A673 (cell line): ENCODE data around the gene EDEM2. TPM values are rescaled to one million over a fixed set of nuclear protein-coding genes. Genes with fewer than 3 reads are reported as not detected.
"Not testable (repeated sequence)": the region's sequence is repeated elsewhere in the genome, so short reads cannot be mapped to it uniquely, and the experiment has no call there.

Experiments used
- Bru-seq: library from RNA; stranded (reverse); fragments of 400-500 nt; gene quantifications from one replicate; lab custom pipeline; 2021; lab: Mats Ljungman, UMichigan
- BruChase-seq, 2 experiments: library from RNA; stranded (reverse); fragments of 400-500 nt; gene quantifications; one replicate each; lab custom pipeline; 2021; lab: Mats Ljungman, UMichigan
- BruUV-seq: library from RNA; stranded (reverse); fragments of 400-500 nt; replicated peaks from 2 replicates; lab custom pipeline; 2021; lab: Mats Ljungman, UMichigan
- CTCF ChIA-PET: fragments of 300-600 bp; sonication (Branson Sonifier 250); formaldehyde crosslinking; loops from one replicate; lab custom pipeline; 2022; ENCODE audit warnings: antibody characterized with exemption; lab: Charles Lee
- POLR2A ChIA-PET: fragments of 300-600 bp; sonication (Branson Sonifier 250); formaldehyde crosslinking; loops from one replicate; lab custom pipeline; 2022; ENCODE audit warnings: antibody characterized with exemption; ENCODE audit not compliant: low non-redundant PET; lab: Charles Lee
- DNase-seq: peaks from one replicate; pipeline ENCODE4 v3.0.0-alpha.2; 2015; ENCODE audit warnings: low spot score
- H3K27ac ChIP-seq: fragments of 200-600 bp; sonication (generic); 2 replicates; pipeline ENCODE4 v1.5.1; 2016; ENCODE audit warnings: mixed run types, low read depth, mild to moderate bottlenecking, mixed read lengths, antibody characterized with exemption, low read length; ENCODE audit not compliant: poor library complexity, severe bottlenecking
- H3K27me3 ChIP-seq: fragments of 200-600 bp; sonication (generic); replicated peaks from 2 replicates; pipeline ENCODE4 v1.6.1; 2017; ENCODE audit warnings: mixed run types, low read depth, mild to moderate bottlenecking, mixed read lengths, antibody characterized with exemption, low read length; ENCODE audit not compliant: insufficient read depth, poor library complexity
- H3K36me3 ChIP-seq: fragments of 200-600 bp; sonication (generic); 2 replicates; pipeline ENCODE4 v1.6.1; 2016; ENCODE audit warnings: mixed run types, mild to moderate bottlenecking, mixed read lengths, antibody characterized with exemption, low read length; ENCODE audit not compliant: insufficient read depth, poor library complexity, severe bottlenecking
- H3K4me1 ChIP-seq: fragments of 200-600 bp; sonication (generic); 2 replicates; pipeline ENCODE4 v1.6.1; 2017; ENCODE audit warnings: mixed run types, mild to moderate bottlenecking, mixed read lengths, antibody characterized with exemption, low read length; ENCODE audit not compliant: insufficient read depth, poor library complexity, severe bottlenecking
- H3K4me3 ChIP-seq: fragments of 200-600 bp; sonication (generic); 2 replicates; pipeline ENCODE4 v1.5.1; 2016; ENCODE audit warnings: low read depth, mixed run types, mild to moderate bottlenecking, mixed read lengths, low read length; ENCODE audit not compliant: poor library complexity, severe bottlenecking
- H3K9me3 ChIP-seq: fragments of 200-600 bp; sonication (generic); 2 replicates; pipeline ENCODE4 v1.6.1; 2016; ENCODE audit warnings: mixed run types, low read depth, mild to moderate bottlenecking, mixed read lengths, antibody characterized with exemption, low read length; ENCODE audit not compliant: poor library complexity, severe bottlenecking
- CTCF ChIP-seq: fragments of 300-800, 200-600 bp; sonication (generic); conservative IDR thresholded peaks from 2 replicates; pipeline ENCODE4 v1.5.1; 2017; ENCODE audit warnings: low read depth, mild to moderate bottlenecking, antibody characterized with exemption, low read length, moderate library complexity, mixed read lengths
- EZH2 ChIP-seq: fragments of 200-600 bp; sonication (generic); IDR thresholded peaks from 2 replicates; pipeline ENCODE4 v1.6.1; 2017; ENCODE audit warnings: borderline replicate concordance, low read depth, mild to moderate bottlenecking, mixed read lengths, antibody characterized with exemption, low read length; ENCODE audit not compliant: poor library complexity, severe bottlenecking
- intact Hi-C: fragments of 100-400 bp; cut with micrococcal nuclease; formaldehyde crosslinking; loops from one replicate; pipeline ENCODE4 v1.10.0; 2022; ENCODE audit not compliant: unreplicated experiment
- long read RNA-seq: library from polyadenylated mRNA; stranded (forward); transcript quantifications from one replicate; pipeline ENCODE4 v2.0.0, GENCODE V29; 2022
- total RNA-seq: library from RNA; stranded (reverse); gene quantifications from 2 replicates; pipeline ENCODE4 v1.2.3, GENCODE V29; 2021

Gene EDEM2
- total RNA-seq: 13.6 and 16.1 TPM in 2 replicates
- Bru-seq, nascent RNA: percentile 52 among the genes with signal in this experiment
- percentile 56 among the genes with signal in this experiment for BruChase-seq, experiment 1, labeled RNA remaining after a 2-hour chase
- BruChase-seq, experiment 2, labeled RNA remaining after a 6-hour chase: percentile 62 among the genes with signal in this experiment
- long read RNA-seq, transcript EDEM2-202 (11 exons, 1,919 nt): major isoform, 22 of 46 reads
- long read RNA-seq, partial matches to known transcripts: 0 of 46 reads
- long read RNA-seq, other reads (novel, unspliced or antisense): 24 of 46 reads

GRCh38 chr20:35146920-35147574 lies at the start of gene EDEM2:
Gene EDEM2 (minus strand): TSS chr20:35147336. CDS start chr20:35147258, 78 bp downstream.
- Histone ChIP-seq H3K27ac (peak within 1 kb of the TSS; percentile 55), H3K27me3 (no peaks in the 10 kb centered on the region), H3K36me3 (peaks cover 2% of the 10 kb centered on the region), H3K4me3 (peak within 1 kb of the TSS; percentile 72), H3K4me1 (no peaks in the 10 kb centered on the region), H3K9me3 (no peaks in the 10 kb centered on the region)
- POLR2A ChIA-PET: interaction anchor here (0.8 kb wide), 1 partner anchor 17 kb away, joined by 3 read pairs; no protein-coding TSS in a partner anchor
- no TSS peak for BruUV-seq
- intact Hi-C loops: loop anchor here (5.0 to 10.0 kb wide), 2 partner anchors 272 to 300 kb away; partner anchors contain the start of genes ACSS2 and GGT7
- peak; percentile 97 for DNase-seq
- CTCF ChIA-PET: interaction anchor here (0.7 to 1.4 kb wide), 3 partner anchors 18 to 273 kb away, joined by 3 to 5 read pairs (median 4); no protein-coding TSS in a partner anchor
- TF ChIP-seq CTCF (no peak), EZH2 (no peak)

- ChIA-PET CTCF (no interaction called here), POLR2A (no interaction called here)
- no peaks in the 10 kb centered on the region for H3K27me3 ChIP-seq
- H3K4me3 ChIP-seq: no peak overlapping the region
- TF ChIP-seq CTCF (no peak), EZH2 (no peak)
- H3K4me1 ChIP-seq: no peaks in the 10 kb centered on the region
- peaks cover 14% of the 10 kb centered on the region for H3K9me3 ChIP-seq
- intact Hi-C loops: no loop called here
- no peak for DNase-seq
- H3K36me3 ChIP-seq: no peaks in the 10 kb centered on the region
- no peak overlapping the region for H3K27ac ChIP-seq
- no TSS peak for BruUV-seq
Measured at GRCh38 chr20:35196313-35196712, 49.2 kb upstream of the EDEM2 start.

- H3K27ac ChIP-seq, H3K9me3 ChIP-seq, BruUV-seq, H3K36me3 ChIP-seq, DNase-seq, H3K4me3 ChIP-seq, CTCF ChIA-PET, H3K27me3 ChIP-seq, POLR2A ChIA-PET, H3K4me1 ChIP-seq, intact Hi-C loops: not testable (repeated sequence)
Measured at GRCh38 chr20:35193031-35193791, 46.1 kb upstream of the EDEM2 start.
